B cell (primary cell): Measurements from ENCODE around the gene NTRK3. TPM values are rescaled to one million over a fixed set of nuclear protein-coding genes. Genes with fewer than 3 reads are reported as not detected.

Experiments
- ATAC-seq: fragments of 200-7000 bp; cut with Tn5 transposase; one replicate; pipeline ENCODE4 v1.10.0; 2021; ENCODE audit warnings: low read depth, mild to moderate bottlenecking, moderate number of reproducible peaks, moderate library complexity
- CTCF ChIA-PET: fragments of 350-600 bp; sonication (Branson Sonifier 250); formaldehyde crosslinking; loops from one replicate; lab custom pipeline; 2021; ENCODE audit warnings: antibody characterized with exemption, inconsistent platforms; lab: Charles Lee
- POLR2A ChIA-PET: fragments of 350-600 bp; sonication (Branson Sonifier 250); formaldehyde crosslinking; loops from one replicate; lab custom pipeline; 2021; ENCODE audit warnings: antibody characterized with exemption; lab: Charles Lee
- DNase-seq: peaks from one replicate; pipeline ENCODE4 v3.0.0; 2013
- H2AFZ ChIP-seq: 2 replicates; pipeline ENCODE4 v1.6.1; 2012; ENCODE audit warnings: mild to moderate bottlenecking, low read depth, low read length; ENCODE audit not compliant: insufficient read depth, poor library complexity, severe bottlenecking
- H3K27ac ChIP-seq, 2 donors: 1 replicate in 1 of 2; 2 replicates in 1 of 2; pipeline ENCODE4 v1.5.1; 2012 to 2013; ENCODE audit warnings: low read length in 2 of 2, mild to moderate bottlenecking in 2 of 2, moderate library complexity in 1 of 2
- H3K27me3 ChIP-seq, 4 experiments: fragments of 200-600 bp in 1 of 4; sonication (generic) in 1 of 4; replicated peaks in 1 of 4; 1 replicate in 2 of 4; 2 replicates in 2 of 4; pipeline versions ENCODE4 v1.6.1 to v1.7.0; 2013 to 2016; ENCODE audit warnings: low read length in 3 of 4, mild to moderate bottlenecking in 2 of 4, mixed read lengths in 1 of 4, moderate library complexity in 1 of 4; ENCODE audit not compliant: insufficient read depth in 4 of 4, control insufficient read depth in 3 of 4; ENCODE audit errors: control extremely low read depth in 1 of 4
- H3K36me3 ChIP-seq, 2 experiments: replicated peaks in 1 of 2; 1 replicate in 1 of 2; 2 replicates in 1 of 2; pipeline versions ENCODE4 v1.6.1 to v1.7.1; 2013; ENCODE audit warnings: low read length in 1 of 2; ENCODE audit not compliant: insufficient read depth in 2 of 2, control insufficient read depth in 1 of 2; ENCODE audit errors: control extremely low read depth in 1 of 2, extremely low read depth in 1 of 2
- H3K4me1 ChIP-seq, 2 donors: fragments of 200-600 bp in 1 of 2; sonication (generic) in 1 of 2; 1 replicate in 1 of 2; 2 replicates in 1 of 2; pipeline versions ENCODE4 v1.5.1 to v1.6.1; 2013 to 2017; ENCODE audit warnings: low read length in 2 of 2; ENCODE audit not compliant: control insufficient read depth in 2 of 2, insufficient read depth in 2 of 2
- H3K4me2 ChIP-seq: replicated peaks from 2 replicates; pipeline ENCODE3; 2012; ENCODE audit warnings: mild to moderate bottlenecking, low read depth, low read length; ENCODE audit not compliant: poor library complexity, severe bottlenecking
- H3K4me3 ChIP-seq, 5 experiments: fragments of 200-600 bp in 1 of 5; sonication (generic) in 1 of 5; 1 replicate in 3 of 5; 2 replicates in 2 of 5; pipeline versions ENCODE4 v1.5.1 to v1.7.0; 2011 to 2016; ENCODE audit warnings: low read length in 4 of 5, mild to moderate bottlenecking in 4 of 5, low read depth in 2 of 5, control low read depth in 1 of 5, moderate library complexity in 1 of 5; ENCODE audit not compliant: insufficient read depth in 1 of 5; ENCODE audit errors: control extremely low read depth in 1 of 5, extremely low read depth in 1 of 5
- H3K79me2 ChIP-seq: fragments of 200-600 bp; sonication (generic); one replicate; pipeline ENCODE4 v1.6.0; 2016; ENCODE audit warnings: low read length; ENCODE audit not compliant: control insufficient read depth, insufficient read depth
- H3K9ac ChIP-seq: fragments of 200-600 bp; sonication (generic); 2 replicates; pipeline ENCODE4 v1.6.1; 2017; ENCODE audit warnings: mild to moderate bottlenecking, low read length, moderate library complexity
- H3K9me3 ChIP-seq, 3 donors: one replicate each; pipeline versions ENCODE4 v1.6.1 to v1.7.1; 2013; ENCODE audit warnings: low read length in 2 of 3; ENCODE audit not compliant: control insufficient read depth in 2 of 3, insufficient read depth in 1 of 3; ENCODE audit errors: control extremely low read depth in 1 of 3
- H4K20me1 ChIP-seq: 2 replicates; pipeline ENCODE4 v1.6.0; 2012; ENCODE audit warnings: mild to moderate bottlenecking, low read length; ENCODE audit not compliant: insufficient read depth, control insufficient read depth, poor library complexity, severe bottlenecking
- H3K27ac Mint-ChIP-seq: one replicate; pipeline ENCODE4 v1.8.0; 2021; ENCODE audit warnings: mixed read lengths
- H3K27me3 Mint-ChIP-seq: one replicate; pipeline ENCODE4 v1.8.0; 2021; ENCODE audit warnings: mixed read lengths
- H3K4me1 Mint-ChIP-seq: one replicate; pipeline ENCODE4 v1.8.0; 2021; ENCODE audit warnings: mixed read lengths
- H3K4me3 Mint-ChIP-seq: one replicate; pipeline ENCODE4 v1.8.0; 2021; ENCODE audit warnings: mixed read lengths
- H3K9me3 Mint-ChIP-seq: one replicate; pipeline ENCODE4 v1.8.0; 2022; ENCODE audit warnings: mixed read lengths; ENCODE audit not compliant: insufficient read depth
- CTCF ChIP-seq: fragments of 200-600 bp; IDR thresholded peaks from one replicate; pipeline ENCODE4 v1.8.0; 2022; ENCODE audit warnings: antibody characterized with exemption, mild to moderate bottlenecking
- EZH2 ChIP-seq: IDR thresholded peaks from 2 replicates; pipeline ENCODE4 v1.6.1; 2012; ENCODE audit warnings: borderline replicate concordance, low read depth, mild to moderate bottlenecking, moderate library complexity, low read length; ENCODE audit not compliant: insufficient read depth, poor library complexity, severe bottlenecking
- WGBS: methylation state at CpG from one replicate; pipeline ENCODE4 v1.1.5; 2013; ENCODE audit warnings: missing lambda C conversion rate; ENCODE audit not compliant: insufficient coverage; 5-methylcytosine and 5-hydroxymethylcytosine counted together
- intact Hi-C: fragments of 100-400 bp; cut with micrococcal nuclease; formaldehyde crosslinking; loops from one replicate; pipeline ENCODE4 v1.10.0; 2022
- polyA plus RNA-seq: library from polyadenylated mRNA; depleted of rRNA; stranded (reverse); fragments of >200 nt; gene quantifications from 2 replicates; pipeline ENCODE4 v1.2.3, GENCODE V29; 2012
- total RNA-seq, 2 donors: library from RNA; stranded (reverse); fragments of 120-200 nt in 1 of 2; gene quantifications; 1 replicate in 1 of 2; 2 replicates in 1 of 2; pipeline versions ENCODE4 v1.2.3 to v1.2.4, GENCODE V29; 2013 to 2022

NTRK3 gene
- total and polyA plus RNA-seq, 2 donors (not counting 1 experiment from before 2014, with no cell fraction given) = not detected

DNA sequence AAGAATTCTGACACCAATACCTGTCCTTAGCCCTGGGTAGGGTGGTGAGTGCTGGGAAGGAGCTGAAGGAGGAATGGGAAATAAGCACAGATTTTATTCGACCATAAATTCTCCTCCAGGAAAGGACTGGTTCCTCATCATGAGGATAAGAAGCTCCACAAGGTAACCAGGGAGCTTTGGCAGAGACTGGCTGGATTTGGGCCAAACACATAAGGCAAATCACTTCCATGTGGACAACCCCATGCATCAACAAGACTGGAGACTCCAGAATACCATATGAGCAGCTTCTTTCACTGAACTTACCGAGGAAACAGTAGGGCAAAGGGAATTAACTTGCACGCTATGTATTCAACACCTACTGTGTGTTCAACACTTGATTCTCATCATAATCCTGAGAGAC lies 312.5 kb downstream of the NTRK3 start:
- Mint-ChIP-seq H3K9me3 (peaks cover 3% of the 10 kb centered on the region), H3K4me1 (no peaks in the 10 kb centered on the region), H3K27ac (no peak overlapping the region), H3K27me3 (no peaks in the 10 kb centered on the region), H3K4me3 (no peak overlapping the region)
- CTCF ChIA-PET = no interaction called here
- POLR2A ChIA-PET = no interaction called here
- Histone ChIP-seq H4K20me1 (no peaks in the 10 kb centered on the region), H3K9ac (no peak overlapping the region), H3K4me3 (no peak overlapping the region), H3K27ac (no peak overlapping the region), H3K4me2 (no peak overlapping the region), H2AFZ (no peak overlapping the region), H3K9me3 (no peaks in the 10 kb centered on the region), H3K79me2 (no peaks in the 10 kb centered on the region), H3K4me1 (no peaks in the 10 kb centered on the region), H3K36me3 (no peaks in the 10 kb centered on the region), H3K27me3 (no peaks in the 10 kb centered on the region)
- no CpG with 5 or more reads among the region's 3 CpGs for WGBS
- TF ChIP-seq EZH2 (no peak), CTCF (no peak)
- DNase-seq (no peak), ATAC-seq (no peak)
- intact Hi-C loops = no loop called here

DNA sequence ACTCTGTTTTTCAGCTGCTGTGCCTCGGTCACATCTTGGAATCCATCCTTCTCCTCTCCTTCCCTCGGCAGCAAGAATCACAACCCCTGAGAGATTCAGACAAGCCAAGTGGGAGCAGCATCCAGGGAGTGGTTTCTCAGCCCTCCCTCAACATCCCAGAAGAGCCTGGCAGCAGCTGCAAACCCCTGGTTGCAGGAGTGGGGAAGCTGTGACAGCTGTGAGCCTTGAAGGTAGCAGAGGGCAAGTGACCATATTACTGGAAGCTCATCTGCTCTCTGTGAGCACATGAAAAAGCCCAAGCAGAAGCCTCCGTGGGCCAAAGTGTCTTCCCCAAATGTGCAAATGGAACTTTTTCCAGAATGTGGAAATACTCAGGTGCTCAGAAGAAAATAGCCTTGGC lies 312.9 kb downstream of the NTRK3 start:
- Histone ChIP-seq H3K9me3 (no peaks in the 10 kb centered on the region), H3K4me1 (no peaks in the 10 kb centered on the region), H3K9ac (no peak overlapping the region), H3K4me3 (no peak overlapping the region), H3K4me2 (no peak overlapping the region), H4K20me1 (no peaks in the 10 kb centered on the region), H2AFZ (no peak overlapping the region), H3K79me2 (no peaks in the 10 kb centered on the region), H3K27me3 (no peaks in the 10 kb centered on the region), H3K27ac (no peak overlapping the region), H3K36me3 (no peaks in the 10 kb centered on the region)
- POLR2A ChIA-PET = no interaction called here
- ATAC-seq (no peak), DNase-seq (no peak)
- peaks cover 3% of the 10 kb centered on the region for H3K9me3 Mint-ChIP-seq
- 88% methylated on average over 1 of the region's 3 CpGs for WGBS
- CTCF ChIA-PET = no interaction called here
- no peak overlapping the region for H3K4me3 Mint-ChIP-seq
- no peaks in the 10 kb centered on the region for H3K4me1 Mint-ChIP-seq
- TF ChIP-seq CTCF (no peak), EZH2 (no peak)
- H3K27ac Mint-ChIP-seq = no peak overlapping the region
- H3K27me3 Mint-ChIP-seq = no peaks in the 10 kb centered on the region
- intact Hi-C loops = no loop called here
